HG03439 (cell line): ENCODE data around the gene TBCCD1.
"Not testable (repeated sequence)": the region's sequence is repeated elsewhere in the genome, so short reads cannot be mapped to it uniquely, and the experiment has no call there.

Source experiments
- ATAC-seq: cut with Tn5 transposase; IDR thresholded peaks from one replicate; pipeline ENCODE4 v1.9.1; 2021; ENCODE audit warnings: mild to moderate bottlenecking, moderate library complexity; ENCODE audit not compliant: unreplicated experiment

The TBCCD1 gene

DNA sequence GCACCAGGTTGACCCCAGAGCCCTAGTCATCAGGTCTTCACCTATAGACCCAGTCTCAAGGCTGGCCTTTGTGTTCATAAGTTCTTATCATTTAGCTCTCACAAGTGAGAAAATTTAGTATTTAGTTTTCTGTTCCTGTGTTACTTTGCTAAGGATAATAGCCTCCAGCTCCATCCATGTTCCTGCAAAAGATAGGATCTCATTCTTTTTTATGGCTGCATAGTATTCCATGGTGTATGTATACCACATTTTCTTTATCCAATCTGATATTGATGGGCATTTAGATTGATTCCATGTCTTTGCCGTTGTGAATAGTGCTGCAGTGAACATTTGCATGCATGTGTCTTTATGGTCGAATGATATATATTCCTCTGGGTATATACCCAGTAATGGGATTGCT is 69.1 kb downstream of the TBCCD1 start:
- not testable (repeated sequence) for ATAC-seq

DNA sequence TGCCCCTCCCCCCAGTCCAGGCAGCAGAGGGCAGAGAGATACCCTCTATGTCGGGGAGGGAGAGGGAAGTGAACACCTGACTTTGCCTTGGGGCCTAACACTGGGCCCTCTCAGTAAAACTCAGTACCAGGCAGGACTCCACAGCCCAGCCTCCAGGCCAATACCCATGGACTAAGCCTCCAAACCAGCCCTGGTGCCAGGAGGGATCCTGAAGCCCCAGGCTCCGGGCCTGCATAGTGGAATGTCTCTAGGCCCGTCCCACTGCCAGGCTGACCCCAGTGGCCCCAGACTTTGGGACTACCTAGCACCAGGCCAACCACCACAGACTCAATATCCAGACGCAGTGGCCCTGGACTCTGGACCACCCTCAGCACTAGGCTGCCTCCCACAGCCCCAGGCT is 69.5 kb downstream of the TBCCD1 start:
- no peak for ATAC-seq

DNA sequence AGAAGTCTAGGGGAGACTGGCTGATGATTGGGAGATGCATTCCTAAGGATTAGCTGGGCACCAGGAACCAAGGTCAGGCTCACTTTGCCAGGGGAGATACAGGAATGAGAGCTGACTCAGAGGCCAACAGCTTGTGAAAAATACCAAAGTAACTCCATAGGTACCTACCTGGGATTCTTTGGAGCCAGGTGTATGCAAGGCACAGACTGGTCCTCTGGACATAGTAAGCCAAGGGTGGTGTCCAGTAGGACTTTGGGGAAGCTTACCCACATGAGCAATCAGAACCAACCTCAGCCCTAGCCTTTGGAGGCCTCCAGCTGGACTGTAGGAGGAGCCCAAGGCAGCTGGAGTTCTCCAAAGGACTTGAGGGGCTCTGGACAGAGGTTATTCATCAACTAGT is 70.5 kb downstream of the TBCCD1 start:
- ATAC-seq = no peak
